Measurements from ENCODE around the gene SLAMF1.

The SLAMF1 gene

GRCh38 chr1:160625321-160625720 lies 21.5 kb downstream of the SLAMF1 start:
- no peaks in the 10 kb centered on the region for H3K9me3 ChIP-seq (ENCODE audit: control insufficient read depth, low read length)
- H3K4me3 ChIP-seq (ENCODE audit: low read length), result no peak overlapping the region
- H3K4me1 ChIP-seq (ENCODE audit: control insufficient read depth, insufficient read depth, low read length), result peaks cover 9% of the 10 kb centered on the region
- no peaks in the 10 kb centered on the region for H3K36me3 ChIP-seq (ENCODE audit: control insufficient read depth, insufficient read depth, low read length)
- no peak overlapping the region for H3K9ac ChIP-seq (ENCODE audit: low read length)
- no peaks in the 10 kb centered on the region for H3K27me3 ChIP-seq (ENCODE audit: control insufficient read depth, insufficient read depth, low read length)

- no peak overlapping the region for H3K9ac ChIP-seq (ENCODE audit: low read length)
- H3K27me3 ChIP-seq (ENCODE audit: control insufficient read depth, insufficient read depth, low read length), result no peaks in the 10 kb centered on the region
- no peaks in the 10 kb centered on the region for H3K9me3 ChIP-seq (ENCODE audit: control insufficient read depth, low read length)
- no peak overlapping the region for H3K4me3 ChIP-seq (ENCODE audit: low read length)
- no peaks in the 10 kb centered on the region for H3K36me3 ChIP-seq (ENCODE audit: control insufficient read depth, insufficient read depth, low read length)
- peaks cover 9% of the 10 kb centered on the region for H3K4me1 ChIP-seq (ENCODE audit: control insufficient read depth, insufficient read depth, low read length)
Measured at GRCh38 chr1:160624464-160624863, 22.4 kb downstream of the SLAMF1 start.

GRCh38 chr1:160623862-160624261 lies 23.0 kb downstream of the SLAMF1 start:
- Histone ChIP-seq H3K4me1 (ENCODE audit: control insufficient read depth, insufficient read depth, low read length) (peaks cover 9% of the 10 kb centered on the region), H3K36me3 (ENCODE audit: control insufficient read depth, insufficient read depth, low read length) (no peaks in the 10 kb centered on the region), H3K9me3 (ENCODE audit: control insufficient read depth, low read length) (no peaks in the 10 kb centered on the region)

GRCh38 chr1:160623227-160623633 lies 23.6 kb downstream of the SLAMF1 start:
- Histone ChIP-seq H3K9me3 (ENCODE audit: control insufficient read depth, low read length) (no peaks in the 10 kb centered on the region), H3K4me3 (ENCODE audit: low read length) (no peak overlapping the region), H3K9ac (ENCODE audit: low read length) (no peak overlapping the region), H3K4me1 (ENCODE audit: control insufficient read depth, insufficient read depth, low read length) (peaks cover 9% of the 10 kb centered on the region), H3K27me3 (ENCODE audit: control insufficient read depth, insufficient read depth, low read length) (no peaks in the 10 kb centered on the region), H3K36me3 (ENCODE audit: control insufficient read depth, insufficient read depth, low read length) (no peaks in the 10 kb centered on the region)

More at GRCh38 chr1:160623862-160624261, 23.0 kb downstream of the SLAMF1 start:
- Histone ChIP-seq H3K9ac (ENCODE audit: low read length) (no peak overlapping the region), H3K4me3 (ENCODE audit: low read length) (no peak overlapping the region), H3K27me3 (ENCODE audit: control insufficient read depth, insufficient read depth, low read length) (no peaks in the 10 kb centered on the region)

- Histone ChIP-seq H3K9me3 (ENCODE audit: control insufficient read depth, low read length) (no peaks in the 10 kb centered on the region), H3K4me3 (ENCODE audit: low read length) (no peak overlapping the region), H3K27me3 (ENCODE audit: control insufficient read depth, insufficient read depth, low read length) (no peaks in the 10 kb centered on the region), H3K4me1 (ENCODE audit: control insufficient read depth, insufficient read depth, low read length) (peaks cover 9% of the 10 kb centered on the region), H3K9ac (ENCODE audit: low read length) (no peak overlapping the region), H3K36me3 (ENCODE audit: control insufficient read depth, insufficient read depth, low read length) (no peaks in the 10 kb centered on the region)
Measured at GRCh38 chr1:160622501-160623226, 24.2 kb downstream of the SLAMF1 start.

- Histone ChIP-seq H3K9me3 (ENCODE audit: control insufficient read depth, low read length) (no peaks in the 10 kb centered on the region), H3K27me3 (ENCODE audit: control insufficient read depth, insufficient read depth, low read length) (no peaks in the 10 kb centered on the region), H3K9ac (ENCODE audit: low read length) (no peak overlapping the region), H3K4me3 (ENCODE audit: low read length) (no peak overlapping the region), H3K4me1 (ENCODE audit: control insufficient read depth, insufficient read depth, low read length) (peaks cover under 1% of the 10 kb centered on the region), H3K36me3 (ENCODE audit: control insufficient read depth, insufficient read depth, low read length) (no peaks in the 10 kb centered on the region)
Measured at GRCh38 chr1:160621633-160622413, 25.0 kb downstream of the SLAMF1 start.

GRCh38 chr1:160620942-160621632 lies 25.8 kb downstream of the SLAMF1 start:
- H3K9me3 ChIP-seq (ENCODE audit: control insufficient read depth, low read length), result no peaks in the 10 kb centered on the region
- H3K36me3 ChIP-seq (ENCODE audit: control insufficient read depth, insufficient read depth, low read length), result no peaks in the 10 kb centered on the region
- no peaks in the 10 kb centered on the region for H3K27me3 ChIP-seq (ENCODE audit: control insufficient read depth, insufficient read depth, low read length)
- no peaks in the 10 kb centered on the region for H3K4me1 ChIP-seq (ENCODE audit: control insufficient read depth, insufficient read depth, low read length)
- H3K4me3 ChIP-seq (ENCODE audit: low read length), result no peak overlapping the region
- no peak overlapping the region for H3K9ac ChIP-seq (ENCODE audit: low read length)

- no peaks in the 10 kb centered on the region for H3K4me1 ChIP-seq (ENCODE audit: control insufficient read depth, insufficient read depth, low read length)
- H3K4me3 ChIP-seq (ENCODE audit: low read length), result no peak overlapping the region
- no peaks in the 10 kb centered on the region for H3K36me3 ChIP-seq (ENCODE audit: control insufficient read depth, insufficient read depth, low read length)
- H3K9ac ChIP-seq (ENCODE audit: low read length), result no peak overlapping the region
- H3K27me3 ChIP-seq (ENCODE audit: control insufficient read depth, insufficient read depth, low read length), result no peaks in the 10 kb centered on the region
- no peaks in the 10 kb centered on the region for H3K9me3 ChIP-seq (ENCODE audit: control insufficient read depth, low read length)
Measured at GRCh38 chr1:160619742-160620277, 27.0 kb downstream of the SLAMF1 start.

GRCh38 chr1:160618763-160619274 lies 28.0 kb downstream of the SLAMF1 start:
- Histone ChIP-seq H3K9me3 (ENCODE audit: control insufficient read depth, low read length) (no peaks in the 10 kb centered on the region), H3K36me3 (ENCODE audit: control insufficient read depth, insufficient read depth, low read length) (no peaks in the 10 kb centered on the region), H3K27me3 (ENCODE audit: control insufficient read depth, insufficient read depth, low read length) (no peaks in the 10 kb centered on the region)

GRCh38 chr1:160618327-160618726 lies 28.5 kb downstream of the SLAMF1 start:
- no peaks in the 10 kb centered on the region for H3K27me3 ChIP-seq (ENCODE audit: control insufficient read depth, insufficient read depth, low read length)
- H3K9ac ChIP-seq (ENCODE audit: low read length), result no peak overlapping the region
- no peaks in the 10 kb centered on the region for H3K9me3 ChIP-seq (ENCODE audit: control insufficient read depth, low read length)
- no peak overlapping the region for H3K4me3 ChIP-seq (ENCODE audit: low read length)
- no peaks in the 10 kb centered on the region for H3K36me3 ChIP-seq (ENCODE audit: control insufficient read depth, insufficient read depth, low read length)
- H3K4me1 ChIP-seq (ENCODE audit: control insufficient read depth, insufficient read depth, low read length), result no peaks in the 10 kb centered on the region

More at GRCh38 chr1:160618763-160619274, 28.0 kb downstream of the SLAMF1 start:
- no peaks in the 10 kb centered on the region for H3K4me1 ChIP-seq (ENCODE audit: control insufficient read depth, insufficient read depth, low read length)
- no peak overlapping the region for H3K4me3 ChIP-seq (ENCODE audit: low read length)
- no peak overlapping the region for H3K9ac ChIP-seq (ENCODE audit: low read length)

GRCh38 chr1:160615660-160616059 lies 31.2 kb downstream of the SLAMF1 start:
- no peak overlapping the region for H3K9ac ChIP-seq (ENCODE audit: low read length)
- no peaks in the 10 kb centered on the region for H3K9me3 ChIP-seq (ENCODE audit: control insufficient read depth, low read length)
- no peak overlapping the region for H3K4me3 ChIP-seq (ENCODE audit: low read length)
- no peaks in the 10 kb centered on the region for H3K36me3 ChIP-seq (ENCODE audit: control insufficient read depth, insufficient read depth, low read length)
- no peaks in the 10 kb centered on the region for H3K4me1 ChIP-seq (ENCODE audit: control insufficient read depth, insufficient read depth, low read length)
- no peaks in the 10 kb centered on the region for H3K27me3 ChIP-seq (ENCODE audit: control insufficient read depth, insufficient read depth, low read length)
